ENCODE results near the gene SLC8A3. TPM values are rescaled to one million over a fixed set of nuclear protein-coding genes. Genes with fewer than 3 reads are reported as not detected.

Gene SLC8A3
- total and polyA plus RNA-seq, 2 of the 13 experiments (the other 11 are each of a cell fraction or from before 2014, with no cell fraction given), result 0.01 to 0.02 TPM

GRCh38 chr14:70045844-70046535, 142.8 kb downstream of the SLC8A3 start (continued):
- TF ChIP-seq DPF2 (CRISPR knock-in tag; IDR thresholded peaks at IDR 0.05; ENCODE audit: borderline replicate concordance, low read depth) (peak; percentile 52; the same call in 1 of the 2 replicates), ZNF619 (CRISPR knock-in tag; IDR thresholded peaks at IDR 0.05) (peak; percentile 17; the same call in 1 of the 2 replicates), IKZF4 (CRISPR knock-in tag; IDR thresholded peaks at IDR 0.05; ENCODE audit: borderline replicate concordance, low read depth, not compliant biosample characterization) (peak; percentile 67), ZNF121 (CRISPR knock-in tag; IDR thresholded peaks at IDR 0.05) (0 out of 2 replicates have a peak, but pooled peaks have one; percentile 12), ZNF292 (CRISPR knock-in tag; IDR thresholded peaks at IDR 0.05; ENCODE audit: borderline replicate concordance, low read depth) (no peak), MAX (IDR thresholded peaks at IDR 0.05) (peak; percentile 99), NAIF1 (CRISPR knock-in tag; IDR thresholded peaks at IDR 0.05; ENCODE audit: borderline replicate concordance) (peak; percentile 80), ATF2 (CRISPR knock-in tag; IDR thresholded peaks at IDR 0.05) (0 out of 2 replicates have a peak, but pooled peaks have one; percentile 47), HNF4A (CRISPR knock-in tag; IDR thresholded peaks at IDR 0.05) (no peak), TBX2 (CRISPR knock-in tag; IDR thresholded peaks at IDR 0.05; ENCODE audit: borderline replicate concordance) (peak; percentile 74), SIX4 (CRISPR knock-in tag; IDR thresholded peaks at IDR 0.05) (peak; percentile 40; the same call in 1 of the 2 replicates), ZMAT3 (CRISPR knock-in tag; conservative IDR thresholded peaks at IDR 0.05) (no peak; the same call in 1 of the 2 replicates), RFXAP (CRISPR knock-in tag; IDR thresholded peaks at IDR 0.05; ENCODE audit: borderline replicate concordance) (0 out of 2 replicates have a peak, but pooled peaks have one; percentile 46), ZNF670 (CRISPR knock-in tag; IDR thresholded peaks at IDR 0.05; ENCODE audit: borderline replicate concordance) (no peak), TEAD3 (CRISPR knock-in tag; optimal IDR thresholded peaks at IDR 0.05; ENCODE audit: borderline replicate concordance) (peak; percentile 70), MXI1 (IDR thresholded peaks at IDR 0.05; ENCODE audit: borderline replicate concordance, low read depth, low read length) (peak; percentile 81; the same call in 2 of the 3 replicates), ZNF382 (CRISPR knock-in tag; IDR thresholded peaks at IDR 0.05; ENCODE audit: borderline replicate concordance) (no peak), ATAD3A (CRISPR knock-in tag; IDR thresholded peaks at IDR 0.05) (no peak), GATAD1 (CRISPR knock-in tag; IDR thresholded peaks at IDR 0.05) (peak; percentile 61), ZNF124 (CRISPR knock-in tag; IDR thresholded peaks at IDR 0.05) (peak; percentile 83), ZFP82 (CRISPR knock-in tag; IDR thresholded peaks at IDR 0.05; ENCODE audit: borderline replicate concordance) (no peak), ZFX (CRISPR knock-in tag; IDR thresholded peaks at IDR 0.05; ENCODE audit: low read depth) (peak; percentile 90), ELF3 (CRISPR knock-in tag; IDR thresholded peaks at IDR 0.05) (peak; percentile 44; the same call in 1 of the 2 replicates), TRIM24 (CRISPR knock-in tag; IDR thresholded peaks at IDR 0.05) (no peak), KLF16 (CRISPR knock-in tag; IDR thresholded peaks at IDR 0.05) (peak in 1 of 2 experiments; percentile 73; a peak in 1 of 4 replicates), KDM3A (CRISPR knock-in tag; IDR thresholded peaks at IDR 0.05; ENCODE audit: low read depth) (peak; percentile 97)
- TF ChIP-seq, protein P1, sequence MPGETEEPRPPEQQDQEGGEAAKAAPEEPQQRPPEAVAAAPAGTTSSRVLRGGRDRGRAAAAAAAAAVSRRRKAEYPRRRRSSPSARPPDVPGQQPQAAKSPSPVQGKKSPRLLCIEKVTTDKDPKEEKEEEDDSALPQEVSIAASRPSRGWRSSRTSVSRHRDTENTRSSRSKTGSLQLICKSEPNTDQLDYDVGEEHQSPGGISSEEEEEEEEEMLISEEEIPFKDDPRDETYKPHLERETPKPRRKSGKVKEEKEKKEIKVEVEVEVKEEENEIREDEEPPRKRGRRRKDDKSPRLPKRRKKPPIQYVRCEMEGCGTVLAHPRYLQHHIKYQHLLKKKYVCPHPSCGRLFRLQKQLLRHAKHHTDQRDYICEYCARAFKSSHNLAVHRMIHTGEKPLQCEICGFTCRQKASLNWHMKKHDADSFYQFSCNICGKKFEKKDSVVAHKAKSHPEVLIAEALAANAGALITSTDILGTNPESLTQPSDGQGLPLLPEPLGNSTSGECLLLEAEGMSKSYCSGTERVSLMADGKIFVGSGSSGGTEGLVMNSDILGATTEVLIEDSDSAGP (CRISPR knock-in tag; IDR thresholded peaks at IDR 0.05; ENCODE audit: borderline replicate concordance), result peak; percentile 92
